Measurements from ENCODE around the gene PDLIM1. TPM values are rescaled to one million over a fixed set of nuclear protein-coding genes. Genes with fewer than 3 reads are reported as not detected.
A peak's percentile ranks its signal among the peaks of the same experiment; 100 is the strongest.

Gene PDLIM1
- total and polyA plus RNA-seq, 10 donors = 101 to 225 (median 168) TPM

- Histone ChIP-seq H3K4me3 (no peak overlapping the region), H3K36me3 (no peaks in the 10 kb centered on the region), H3K9me3 (no peaks in the 10 kb centered on the region), H3K27me3 (replicated peaks in 1 of 7) (peaks cover 0 to 5% (median 0%) of the 10 kb centered on the region in 7 donors), H3K4me1 (peaks cover 5 to 29% (median 27%) of the 10 kb centered on the region in 6 donors), H3K27ac (no peak overlapping the region)
- WGBS, 5 donors = 88 to 97% (median 92%) methylated on average over 3 of the region's 3 CpGs
- no peak for DNase-seq
- TF ChIP-seq CTCF (IDR thresholded peaks at IDR 0.05 in 8 of 11, conservative IDR thresholded peaks at IDR 0.05 in 3 of 11) (no peak), POLR2A (IDR thresholded peaks at IDR 0.05) (no peak), POLR2AphosphoS5 (IDR thresholded peaks at IDR 0.05) (no peak)
- intact Hi-C loops (cut with DNase I; ENCODE audit: low total_unique reads) = no loop called here
These were observed 9.3 kb upstream of the PDLIM1 start for GRCh38 chr10:95300022-95300539.

- peak overlapping the region in 5 of 8 donors; percentile 9 to 96 (median 54) for H3K27ac ChIP-seq
- DNase-seq = no peak
- 79 to 84% (median 82%) methylated on average over 3 of the region's 3 CpGs for WGBS, 5 donors
- TF ChIP-seq POLR2A (IDR thresholded peaks at IDR 0.05) (no peak), POLR2AphosphoS5 (IDR thresholded peaks at IDR 0.05) (peak in 1 of 3 donors; percentile 22)
- intact Hi-C loops (cut with DNase I; ENCODE audit: low total_unique reads) = no loop called here
- peaks cover 0 to 5% (median 0%) of the 10 kb centered on the region in 7 donors for H3K27me3 ChIP-seq (replicated peaks in 1 of 7)
- no peak overlapping the region for H3K4me3 ChIP-seq
- peaks cover 14 to 55% (median 53%) of the 10 kb centered on the region in 6 donors for H3K4me1 ChIP-seq
- H3K36me3 ChIP-seq = no peaks in the 10 kb centered on the region
- no peaks in the 10 kb centered on the region for H3K9me3 ChIP-seq
These were observed 6.6 kb upstream of the PDLIM1 start for GRCh38 chr10:95297402-95297801.

DNA sequence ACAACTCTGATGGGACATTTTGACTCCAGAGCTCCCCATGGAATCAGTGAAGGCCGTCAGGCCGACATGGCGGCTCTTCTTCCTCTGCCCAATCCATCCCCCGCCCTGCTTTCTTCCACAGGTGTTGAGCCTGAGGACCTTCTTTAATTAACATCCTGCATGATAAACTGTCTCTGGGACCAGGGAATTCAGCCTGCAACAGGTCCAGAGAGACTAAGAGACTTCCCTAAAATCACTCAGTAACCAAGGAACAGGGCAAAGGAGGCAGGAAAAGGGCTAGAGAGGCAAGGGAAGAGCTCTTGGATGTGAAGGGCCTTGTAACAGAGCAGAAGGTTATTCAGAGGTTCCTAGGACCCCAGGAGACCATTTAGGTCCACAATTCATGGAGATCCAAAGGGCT, 6.0 kb upstream of the PDLIM1 start:
- Histone ChIP-seq H3K4me1 (peaks cover 14 to 61% (median 59%) of the 10 kb centered on the region in 6 donors), H3K27ac (peak overlapping the region in 5 of 8 donors; percentile 30 to 96 (median 86)), H3K36me3 (no peaks in the 10 kb centered on the region), H3K27me3 (replicated peaks in 1 of 7) (peaks cover 0 to 5% (median 0%) of the 10 kb centered on the region in 7 donors), H3K4me3 (no peak overlapping the region), H3K9me3 (no peaks in the 10 kb centered on the region)
- no peak for TF ChIP-seq POLR2A (IDR thresholded peaks at IDR 0.05)
- TF ChIP-seq POLR2AphosphoS5 (IDR thresholded peaks at IDR 0.05) = no peak
- WGBS, 5 donors = 94 to 100% (median 98%) methylated on average over 2 to 4 of the region's 4 CpGs
- DNase-seq = no peak
- intact Hi-C loops (cut with DNase I; ENCODE audit: low total_unique reads) = no loop called here

DNA sequence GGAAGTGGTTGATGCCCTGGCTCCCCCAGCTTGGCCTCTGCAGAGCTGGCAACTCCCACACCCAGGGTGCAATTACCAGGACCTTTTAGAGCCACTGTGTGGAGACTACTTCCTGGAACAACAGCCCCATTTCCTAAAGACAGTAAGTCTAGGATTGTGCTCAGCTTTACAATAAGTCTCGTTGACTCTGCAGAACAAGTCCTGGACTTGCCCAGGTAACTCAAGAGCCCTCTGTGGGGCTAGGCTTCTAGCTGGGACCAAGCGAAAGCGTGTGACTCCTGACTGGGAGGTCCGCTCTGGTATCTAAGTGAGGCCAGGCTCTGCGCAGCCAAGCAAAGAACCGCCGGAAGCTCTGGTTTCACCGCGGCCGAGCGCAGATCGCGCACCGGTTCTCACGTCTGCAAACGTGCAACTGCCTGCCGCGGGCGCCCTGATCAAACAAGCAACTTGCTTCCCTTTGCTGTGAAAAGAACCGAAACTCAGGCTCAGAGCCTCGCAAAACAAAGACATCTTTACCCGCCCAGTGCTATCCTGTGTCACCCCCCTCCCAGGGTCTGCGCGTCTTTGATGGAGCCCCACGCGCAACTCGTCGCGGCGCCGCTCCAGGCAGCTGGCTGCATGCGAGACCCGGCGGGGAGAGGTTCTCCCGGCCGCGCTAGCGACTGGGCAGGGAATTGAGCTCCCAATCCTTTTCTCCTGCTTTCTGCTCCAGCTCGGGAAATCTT, 4.4 kb upstream of the PDLIM1 start:
- Histone ChIP-seq H3K36me3 (no peaks in the 10 kb centered on the region), H3K4me1 (peaks cover 14 to 75% (median 67%) of the 10 kb centered on the region in 6 donors), H3K9me3 (no peaks in the 10 kb centered on the region), H3K27me3 (replicated peaks in 1 of 7) (peaks cover 0 to 20% (median 0%) of the 10 kb centered on the region in 7 donors), H3K4me3 (peak overlapping the region in 6 of 8 donors; percentile 17 to 65 (median 29)), H3K27ac (peak overlapping the region; percentile 68 to 96 (median 86))
- DNase-seq = peak; percentile 96
- TF ChIP-seq CTCF (IDR thresholded peaks at IDR 0.05 in 8 of 11, conservative IDR thresholded peaks at IDR 0.05 in 3 of 11) = no peak
- peak in 1 of 3 donors; percentile 53 for TF ChIP-seq POLR2A (IDR thresholded peaks at IDR 0.05)
- TF ChIP-seq POLR2AphosphoS5 (IDR thresholded peaks at IDR 0.05) = peak; percentile 85 to 91 (median 88)
- WGBS, 5 donors = 5 to 14% (median 7%) methylated on average over 36 to 39 of the region's 39 CpGs
- intact Hi-C loops (cut with DNase I; ENCODE audit: low total_unique reads) = no loop called here

GRCh38 chr10:95293631-95294030, 2.8 kb upstream of the PDLIM1 start:
- Histone ChIP-seq H3K36me3 (no peaks in the 10 kb centered on the region), H3K4me1 (peaks cover 23 to 90% (median 79%) of the 10 kb centered on the region in 6 donors), H3K27me3 (replicated peaks in 1 of 7) (peaks cover 0 to 27% (median 0%) of the 10 kb centered on the region in 7 donors), H3K4me3 (no peak overlapping the region), H3K27ac (peak overlapping the region in 7 of 8 donors; percentile 48 to 96 (median 86)), H3K9me3 (no peaks in the 10 kb centered on the region)
- TF ChIP-seq POLR2A (IDR thresholded peaks at IDR 0.05) = no peak
- no peak for TF ChIP-seq CTCF (IDR thresholded peaks at IDR 0.05 in 8 of 11, conservative IDR thresholded peaks at IDR 0.05 in 3 of 11)
- TF ChIP-seq POLR2AphosphoS5 (IDR thresholded peaks at IDR 0.05) = no peak
- WGBS, 5 donors = 76 to 84% (median 79%) methylated on average over 3 of the region's 3 CpGs
- no peak for DNase-seq
- intact Hi-C loops (cut with DNase I; ENCODE audit: low total_unique reads) = no loop called here
